Stimulated activated naive B cell treated with anti-CD40 and anti-IgM and Interleukin-4, amounts not matched to agents 10 μg/mL and 1 μg/mL and 100 μg/mL, for 72 hours (primary cell): ENCODE results near the gene IFIT3.

Source experiments
- ATAC-seq, 2 donors: fragments of 150-1000 bp; cut with Tn5 transposase; replicated peaks; 2 replicates each; pipeline ENCODE4 v1.10.0; 2021; ENCODE audit warnings: moderate library complexity in 1 of 2
- DNase-seq: peaks from one replicate; pipeline ENCODE4 v3.0.0; 2021
- H3K27ac Mint-ChIP-seq: one replicate; pipeline ENCODE4 v1.8.0; 2022; ENCODE audit warnings: mild to moderate bottlenecking, mixed read lengths
- H3K27me3 Mint-ChIP-seq, 2 donors: one replicate each; pipeline ENCODE4 v1.8.0; 2022; ENCODE audit warnings: mixed read lengths in 2 of 2
- H3K36me3 Mint-ChIP-seq, 2 donors: one replicate each; pipeline ENCODE4 v1.8.0; 2022; ENCODE audit warnings: mixed read lengths in 2 of 2, mild to moderate bottlenecking in 1 of 2
- H3K4me1 Mint-ChIP-seq, 2 donors: one replicate each; pipeline ENCODE4 v1.8.0; 2022; ENCODE audit warnings: mixed read lengths in 2 of 2, mild to moderate bottlenecking in 1 of 2
- H3K4me3 Mint-ChIP-seq, 2 donors: one replicate each; pipeline ENCODE4 v1.8.0; 2022; ENCODE audit warnings: mild to moderate bottlenecking in 2 of 2, mixed read lengths in 2 of 2, moderate library complexity in 1 of 2
- H3K9me3 Mint-ChIP-seq, 2 donors: one replicate each; pipeline ENCODE4 v1.8.0; 2022; ENCODE audit warnings: mixed read lengths in 2 of 2, mild to moderate bottlenecking in 1 of 2

The IFIT3 gene

GRCh38 chr10:89335226-89335625, 7.4 kb downstream of the IFIT3 start:
- Mint-ChIP-seq H3K9me3 (no peaks in the 10 kb centered on the region), H3K27me3 (no peaks in the 10 kb centered on the region), H3K36me3 (peaks cover 0 to 17% of the 10 kb centered on the region in 2 donors), H3K4me1 (peaks cover 16 to 31% of the 10 kb centered on the region in 2 donors), H3K4me3 (no peak overlapping the region), H3K27ac (no peak overlapping the region)
- DNase-seq: no peak
- ATAC-seq: no peak

- H3K36me3 Mint-ChIP-seq: peaks cover 0 to 17% of the 10 kb centered on the region in 2 donors
- H3K9me3 Mint-ChIP-seq: no peaks in the 10 kb centered on the region
- DNase-seq: no peak
- H3K4me1 Mint-ChIP-seq: peaks cover 13 to 24% of the 10 kb centered on the region in 2 donors
- H3K27me3 Mint-ChIP-seq: no peaks in the 10 kb centered on the region
- no peak overlapping the region for H3K4me3 Mint-ChIP-seq
- ATAC-seq: no peak
- no peak overlapping the region for H3K27ac Mint-ChIP-seq
These were observed 8.4 kb downstream of the IFIT3 start for GRCh38 chr10:89336241-89336640.

GRCh38 chr10:89337484-89337883, 9.7 kb downstream of the IFIT3 start:
- no peak overlapping the region for H3K4me3 Mint-ChIP-seq
- DNase-seq: no peak
- H3K27me3 Mint-ChIP-seq: no peaks in the 10 kb centered on the region
- H3K27ac Mint-ChIP-seq: no peak overlapping the region
- no peaks in the 10 kb centered on the region for H3K9me3 Mint-ChIP-seq
- no peak for ATAC-seq
- peaks cover 0 to 17% of the 10 kb centered on the region in 2 donors for H3K36me3 Mint-ChIP-seq
- H3K4me1 Mint-ChIP-seq: peaks cover 10 to 16% of the 10 kb centered on the region in 2 donors

GRCh38 chr10:89338713-89339112, 10.9 kb downstream of the IFIT3 start:
- Mint-ChIP-seq H3K27ac (no peak overlapping the region), H3K36me3 (peaks cover 0 to 17% of the 10 kb centered on the region in 2 donors), H3K4me3 (no peak overlapping the region), H3K4me1 (peaks cover 4 to 5% of the 10 kb centered on the region in 2 donors), H3K9me3 (no peaks in the 10 kb centered on the region), H3K27me3 (no peaks in the 10 kb centered on the region)
- ATAC-seq: no peak
- DNase-seq: no peak

GRCh38 chr10:89339875-89340274, 12.1 kb downstream of the IFIT3 start:
- H3K4me1 Mint-ChIP-seq: no peaks in the 10 kb centered on the region

GRCh38 chr10:89341649-89342048, 13.9 kb downstream of the IFIT3 start:
- no peak overlapping the region for H3K4me3 Mint-ChIP-seq
- H3K27me3 Mint-ChIP-seq: no peaks in the 10 kb centered on the region
- DNase-seq: no peak
- no peak for ATAC-seq
- H3K27ac Mint-ChIP-seq: no peak overlapping the region
- peaks cover 2 to 5% of the 10 kb centered on the region in 2 donors for H3K4me1 Mint-ChIP-seq
- no peaks in the 10 kb centered on the region for H3K9me3 Mint-ChIP-seq
- peaks cover 0 to 17% of the 10 kb centered on the region in 2 donors for H3K36me3 Mint-ChIP-seq

More at GRCh38 chr10:89339875-89340274, 12.1 kb downstream of the IFIT3 start:
- no peaks in the 10 kb centered on the region for H3K27me3 Mint-ChIP-seq
- DNase-seq: no peak
- no peaks in the 10 kb centered on the region for H3K9me3 Mint-ChIP-seq
- no peak overlapping the region for H3K27ac Mint-ChIP-seq
- H3K4me3 Mint-ChIP-seq: no peak overlapping the region
- ATAC-seq: no peak
- H3K36me3 Mint-ChIP-seq: peaks cover 0 to 17% of the 10 kb centered on the region in 2 donors

GRCh38 chr10:89342206-89342958, 14.6 kb downstream of the IFIT3 start:
- H3K4me3 Mint-ChIP-seq: no peak overlapping the region
- peaks cover 6 to 12% of the 10 kb centered on the region in 2 donors for H3K4me1 Mint-ChIP-seq
- no peak for ATAC-seq
- no peak for DNase-seq
- H3K36me3 Mint-ChIP-seq: peaks cover 0 to 17% of the 10 kb centered on the region in 2 donors
- no peaks in the 10 kb centered on the region for H3K27me3 Mint-ChIP-seq
- no peak overlapping the region for H3K27ac Mint-ChIP-seq
- H3K9me3 Mint-ChIP-seq: no peaks in the 10 kb centered on the region

GRCh38 chr10:89343089-89343767, 15.4 kb downstream of the IFIT3 start:
- no peak overlapping the region for H3K27ac Mint-ChIP-seq
- DNase-seq (no peak), ATAC-seq (no peak)
- peaks cover 13 to 21% of the 10 kb centered on the region in 2 donors for H3K4me1 Mint-ChIP-seq
- H3K27me3 Mint-ChIP-seq: no peaks in the 10 kb centered on the region
- no peaks in the 10 kb centered on the region for H3K9me3 Mint-ChIP-seq
- peaks cover 0 to 17% of the 10 kb centered on the region in 2 donors for H3K36me3 Mint-ChIP-seq
- H3K4me3 Mint-ChIP-seq: no peak overlapping the region

- Mint-ChIP-seq H3K9me3 (no peaks in the 10 kb centered on the region), H3K4me3 (no peak overlapping the region), H3K27me3 (no peaks in the 10 kb centered on the region), H3K4me1 (peaks cover 18 to 29% of the 10 kb centered on the region in 2 donors), H3K36me3 (peaks cover 0 to 8% of the 10 kb centered on the region in 2 donors), H3K27ac (no peak overlapping the region)
- no peak for ATAC-seq
- no peak for DNase-seq
These were observed 16.4 kb downstream of the IFIT3 start for GRCh38 chr10:89344156-89344555.

- H3K36me3 Mint-ChIP-seq: no peaks in the 10 kb centered on the region
- no peak overlapping the region for H3K27ac Mint-ChIP-seq
- H3K27me3 Mint-ChIP-seq: no peaks in the 10 kb centered on the region
- peaks cover 21 to 36% of the 10 kb centered on the region in 2 donors for H3K4me1 Mint-ChIP-seq
- no peak overlapping the region for H3K4me3 Mint-ChIP-seq
- no peak for DNase-seq
- no peaks in the 10 kb centered on the region for H3K9me3 Mint-ChIP-seq
- ATAC-seq: no peak
These were observed 17.7 kb downstream of the IFIT3 start for GRCh38 chr10:89345367-89346000.

GRCh38 chr10:89346405-89347254, 18.8 kb downstream of the IFIT3 start:
- Mint-ChIP-seq H3K27ac (no peak overlapping the region), H3K4me1 (peaks cover 25 to 47% of the 10 kb centered on the region in 2 donors), H3K36me3 (no peaks in the 10 kb centered on the region), H3K9me3 (no peaks in the 10 kb centered on the region), H3K27me3 (no peaks in the 10 kb centered on the region), H3K4me3 (no peak overlapping the region)
- DNase-seq (no peak), ATAC-seq (no peak)

- Mint-ChIP-seq H3K27me3 (no peaks in the 10 kb centered on the region), H3K9me3 (no peaks in the 10 kb centered on the region), H3K4me3 (no peak overlapping the region), H3K4me1 (peaks cover 30 to 53% of the 10 kb centered on the region in 2 donors), H3K36me3 (no peaks in the 10 kb centered on the region), H3K27ac (peak overlapping the region; percentile 59)
- DNase-seq: no peak
- peak in 1 of 2 donors; percentile 39 for ATAC-seq
These were observed 20.1 kb downstream of the IFIT3 start for GRCh38 chr10:89347701-89348457.

- no peaks in the 10 kb centered on the region for H3K27me3 Mint-ChIP-seq
- H3K27ac Mint-ChIP-seq: peak overlapping the region; percentile 59
- no peaks in the 10 kb centered on the region for H3K9me3 Mint-ChIP-seq
- H3K36me3 Mint-ChIP-seq: no peaks in the 10 kb centered on the region
- peaks cover 30 to 53% of the 10 kb centered on the region in 2 donors for H3K4me1 Mint-ChIP-seq
- DNase-seq: no peak
- H3K4me3 Mint-ChIP-seq: no peak overlapping the region
- ATAC-seq: no peak
These were observed 20.7 kb downstream of the IFIT3 start for GRCh38 chr10:89348481-89348880.
